CD4-positive, alpha-beta T cell treated with Interleukin-6 for 4 hours (primary cell): Measurements from ENCODE around the gene CAMK2N2.

Experiments
- DNase-seq: peaks from one replicate; pipeline ENCODE4 v3.0.0-alpha.2; 2020; ENCODE audit warnings: mixed read lengths

Gene CAMK2N2

DNA sequence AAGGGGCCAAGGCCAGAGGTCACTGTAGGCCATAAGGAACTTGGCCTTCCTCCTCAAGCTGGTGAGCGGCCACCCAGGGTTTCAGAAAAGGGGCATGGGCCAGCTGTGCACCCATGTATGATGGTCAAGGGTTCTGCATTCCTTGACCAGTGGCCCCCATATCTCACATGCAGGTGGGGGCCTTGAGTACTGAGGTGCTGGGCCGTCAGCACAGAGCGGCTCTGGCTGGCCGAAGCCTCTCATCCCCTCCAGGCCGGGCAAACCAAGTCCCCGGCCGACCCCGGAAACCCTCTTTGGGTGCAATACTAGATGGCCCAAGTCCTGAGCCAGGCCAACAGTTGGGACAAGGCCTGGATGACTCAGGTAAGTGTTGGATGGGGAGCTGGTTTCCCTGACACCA, 22.1 kb downstream of the CAMK2N2 start:
- no peak for DNase-seq

GRCh38 chr3:184238246-184238818, 23.0 kb downstream of the CAMK2N2 start:
- DNase-seq = no peak

DNA sequence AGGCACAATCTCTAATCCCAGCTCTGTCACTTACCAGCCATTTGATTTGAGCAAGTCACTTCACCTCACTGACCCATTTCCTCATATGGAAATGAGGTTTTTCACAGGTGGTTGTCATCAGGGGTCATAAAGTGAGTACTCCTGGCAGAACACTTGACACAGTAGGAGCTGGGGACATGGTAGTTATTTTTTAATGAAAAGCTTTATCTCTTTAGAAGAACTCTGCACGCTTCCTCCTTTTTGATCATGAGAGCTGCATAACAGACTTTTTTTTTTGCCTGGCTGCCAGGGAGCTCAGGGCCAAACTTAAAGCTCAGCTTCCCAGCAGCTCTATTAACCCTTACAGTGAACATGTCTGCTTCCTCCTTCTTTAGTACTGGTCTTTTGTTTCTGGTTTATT, 23.5 kb downstream of the CAMK2N2 start:
- no peak for DNase-seq

- DNase-seq = no peak
Observed at GRCh38 chr3:184237211-184237610, 24.1 kb downstream of the CAMK2N2 start.

DNA sequence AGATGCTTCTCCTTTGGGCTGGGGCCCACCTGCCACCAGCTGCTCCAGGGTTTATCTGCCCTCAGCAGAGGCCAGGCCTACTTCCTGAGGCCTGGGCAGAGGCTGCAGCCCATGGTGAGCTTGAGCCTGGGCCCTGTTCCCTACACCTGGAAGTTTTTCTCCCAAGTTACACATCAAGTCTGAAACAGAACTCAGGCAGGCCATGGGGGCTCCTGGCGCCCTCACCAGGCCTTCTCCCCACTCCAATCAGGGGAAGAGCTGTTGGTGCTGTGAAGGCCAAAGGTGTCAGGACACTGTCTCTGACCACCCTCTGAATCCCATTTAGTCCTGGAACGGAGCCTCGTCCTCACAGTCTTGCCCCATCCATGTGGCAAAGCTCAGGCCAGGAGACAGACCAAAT, 24.7 kb downstream of the CAMK2N2 start:
- no peak for DNase-seq

DNA sequence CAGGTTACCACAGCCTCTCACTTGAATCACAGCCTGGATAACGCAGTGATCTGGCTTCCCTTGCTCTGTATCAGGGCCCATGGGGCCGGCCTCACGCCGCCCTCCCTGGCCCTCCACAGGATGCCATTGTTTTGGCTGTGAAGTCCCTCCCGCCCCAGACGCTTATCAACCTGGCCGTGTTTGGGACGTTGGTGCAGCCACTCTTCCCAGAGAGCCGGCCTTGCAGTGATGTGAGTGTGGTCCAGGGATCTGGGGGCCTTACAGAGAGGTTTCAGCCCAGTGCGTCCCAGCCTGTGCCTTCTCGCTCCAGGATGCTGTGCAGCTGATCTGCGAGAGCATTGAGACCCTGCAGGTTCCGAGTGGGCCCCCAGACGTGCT, 25.3 kb downstream of the CAMK2N2 start:
- no peak for DNase-seq

DNA sequence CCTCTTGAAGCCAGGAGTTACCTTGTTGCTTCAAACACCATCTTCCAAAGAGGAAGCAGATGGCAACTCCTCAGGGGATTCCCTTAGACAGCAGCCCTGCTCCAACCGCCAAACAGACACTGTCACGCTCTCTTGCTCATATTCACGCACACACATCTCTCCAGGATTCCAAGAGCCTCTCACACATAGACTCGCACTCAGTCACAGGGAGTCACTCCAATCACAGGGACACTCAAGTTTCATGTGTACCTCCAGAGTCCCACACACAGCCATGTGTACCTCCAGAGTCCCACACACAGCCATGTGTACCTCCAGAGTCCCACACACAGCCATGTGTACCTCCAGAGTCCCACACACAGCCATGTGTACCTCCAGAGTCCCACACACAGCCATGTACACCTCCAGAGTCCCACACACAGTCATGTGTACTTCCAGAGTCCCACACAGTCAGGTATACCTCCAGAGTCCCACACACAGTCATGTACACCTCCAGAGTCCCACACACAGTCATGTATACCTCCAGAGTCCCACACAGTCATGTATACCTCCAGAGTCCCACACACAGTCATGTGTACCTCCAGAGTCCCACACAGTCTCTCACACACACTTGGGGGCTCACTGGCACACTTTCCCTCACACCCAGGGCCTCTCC, 25.8 kb downstream of the CAMK2N2 start:
- DNase-seq = no peak

- no peak for DNase-seq
Observed at GRCh38 chr3:184234671-184235380, 26.5 kb downstream of the CAMK2N2 start.

GRCh38 chr3:184234224-184234623, 27.1 kb downstream of the CAMK2N2 start:
- no peak for DNase-seq

- no peak for DNase-seq
Observed at GRCh38 chr3:184233127-184233843, 28.1 kb downstream of the CAMK2N2 start.

DNA sequence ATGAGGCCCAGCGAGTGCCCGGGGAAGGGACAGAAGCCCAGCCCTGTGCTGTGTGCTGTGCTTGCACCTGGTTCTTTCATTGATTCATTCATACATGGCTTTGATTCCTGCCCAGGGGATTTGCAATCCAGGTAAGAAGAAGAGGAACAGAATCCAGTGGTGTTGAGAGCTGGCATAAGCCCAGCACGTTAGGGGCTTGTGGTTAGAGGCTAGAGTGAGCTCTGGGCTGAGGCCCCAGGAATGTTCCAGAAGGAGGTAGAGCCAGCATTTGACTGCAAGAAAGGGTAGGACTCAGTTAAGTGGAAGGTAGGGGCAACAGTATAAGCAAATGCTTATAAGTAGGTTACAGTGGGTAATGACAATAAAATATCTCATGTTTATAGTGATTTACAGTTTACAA, 29.7 kb downstream of the CAMK2N2 start:
- DNase-seq = no peak

- DNase-seq = peak; percentile 15
Observed at GRCh38 chr3:184230603-184231528, 30.5 kb downstream of the CAMK2N2 start.

- no peak for DNase-seq
Observed at GRCh38 chr3:184230081-184230602, 31.2 kb downstream of the CAMK2N2 start.

GRCh38 chr3:184229394-184230080, 31.8 kb downstream of the CAMK2N2 start, which contains the start of gene VWA5B2:
Gene VWA5B2, plus strand, starts transcription at chr3:184229585. Its CDS starts 944 bp downstream, at chr3:184230529.
- peak; percentile 80 for DNase-seq

DNA sequence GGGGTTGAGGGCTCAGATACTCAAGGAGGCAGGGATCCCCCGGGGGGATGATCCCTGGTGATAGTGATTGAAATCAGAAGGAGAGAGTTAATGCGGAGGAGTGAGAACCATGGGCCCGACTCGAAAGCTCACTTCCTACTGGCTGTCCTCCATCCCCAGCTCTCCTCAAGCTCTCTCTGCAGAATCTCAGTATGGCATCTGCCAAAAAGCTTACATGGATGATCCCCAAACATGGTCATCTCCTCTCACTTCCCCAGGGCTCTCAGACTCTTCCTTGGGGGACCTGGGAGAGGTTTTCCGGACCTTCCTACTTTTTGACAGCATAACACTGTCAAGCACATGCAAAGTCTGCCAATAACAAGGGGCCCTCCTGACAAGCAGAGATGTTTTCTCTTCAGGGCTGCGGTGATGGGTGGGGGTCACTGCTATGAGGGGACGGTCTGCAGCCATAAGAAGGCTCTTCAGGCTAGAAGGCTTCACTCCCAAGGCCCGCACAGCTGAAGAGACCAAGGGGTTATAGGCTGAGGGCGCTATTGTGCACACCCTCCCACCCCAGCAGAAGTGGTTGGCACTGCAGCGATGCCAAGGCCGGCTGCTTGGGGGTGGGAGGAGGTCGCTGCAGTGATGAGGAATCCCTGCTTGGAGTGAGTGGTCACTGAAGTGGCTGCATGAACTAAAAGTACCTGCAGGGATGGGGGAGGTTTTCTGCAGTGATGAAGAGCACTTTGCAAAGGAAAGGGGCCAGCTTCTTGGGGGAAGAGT, 32.8 kb downstream of the CAMK2N2 start:
- DNase-seq = no peak

GRCh38 chr3:184227481-184227935, 33.8 kb downstream of the CAMK2N2 start:
- DNase-seq = peak; percentile 65

DNA sequence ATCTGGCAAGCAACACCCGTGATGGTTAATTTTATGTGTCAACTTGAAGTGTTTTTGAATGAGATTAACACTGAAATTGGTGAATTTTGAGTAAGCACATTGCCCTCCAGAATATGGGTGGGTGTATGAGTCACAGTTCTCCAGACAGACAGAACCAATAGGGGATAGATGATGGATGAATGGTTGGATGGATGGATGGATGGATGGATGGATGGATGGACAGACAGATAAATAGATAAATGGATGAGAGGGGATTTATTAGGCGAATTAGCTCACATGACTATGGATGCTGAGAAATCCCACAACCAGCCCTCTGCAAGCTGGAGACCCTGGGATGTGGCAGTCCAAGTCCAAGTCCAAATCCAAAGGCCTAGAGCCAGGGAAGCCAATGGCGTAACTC, 37.4 kb downstream of the CAMK2N2 start:
- DNase-seq = no peak

- no peak for DNase-seq
Observed at GRCh38 chr3:184222521-184222920, 38.8 kb downstream of the CAMK2N2 start.

DNA sequence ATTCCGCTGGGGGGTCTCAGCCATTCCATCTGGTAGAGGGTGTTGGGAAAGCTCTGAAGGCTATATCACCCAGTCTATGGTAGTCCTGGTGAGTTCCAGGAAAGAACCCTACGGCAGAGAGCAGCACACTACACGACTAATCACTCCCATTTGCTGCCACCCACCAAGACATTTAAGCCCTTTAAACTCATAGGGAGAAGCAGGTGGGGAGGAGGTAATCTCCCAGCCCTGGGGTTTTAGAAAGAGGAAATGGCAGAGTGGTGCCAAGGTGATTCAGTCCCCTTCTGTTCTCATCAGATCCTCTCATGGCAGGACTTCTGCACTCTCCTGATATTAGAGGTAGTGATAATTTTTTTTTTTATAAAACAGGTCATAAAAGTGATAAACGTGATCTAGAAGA, 42.5 kb downstream of the CAMK2N2 start:
- no peak for DNase-seq

DNA sequence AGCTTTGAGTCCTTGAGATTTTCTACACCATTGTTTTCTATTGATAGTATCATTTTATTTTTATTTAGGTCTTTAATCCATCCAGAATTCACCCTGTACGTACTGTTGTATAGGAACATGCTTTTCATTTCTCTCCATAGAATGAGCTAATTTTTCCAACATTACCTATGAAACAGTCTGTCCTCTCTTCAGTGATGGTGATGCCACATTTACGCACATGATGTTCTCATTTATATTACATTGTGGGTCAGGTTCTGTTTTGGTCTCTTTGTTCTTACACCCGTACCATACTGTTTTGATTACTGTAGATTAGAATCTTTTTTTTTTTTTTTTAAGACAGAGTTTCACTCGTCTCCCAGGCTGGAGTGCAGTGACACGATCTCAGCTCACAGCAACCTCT, 49.6 kb downstream of the CAMK2N2 start:
- no peak for DNase-seq

DNA sequence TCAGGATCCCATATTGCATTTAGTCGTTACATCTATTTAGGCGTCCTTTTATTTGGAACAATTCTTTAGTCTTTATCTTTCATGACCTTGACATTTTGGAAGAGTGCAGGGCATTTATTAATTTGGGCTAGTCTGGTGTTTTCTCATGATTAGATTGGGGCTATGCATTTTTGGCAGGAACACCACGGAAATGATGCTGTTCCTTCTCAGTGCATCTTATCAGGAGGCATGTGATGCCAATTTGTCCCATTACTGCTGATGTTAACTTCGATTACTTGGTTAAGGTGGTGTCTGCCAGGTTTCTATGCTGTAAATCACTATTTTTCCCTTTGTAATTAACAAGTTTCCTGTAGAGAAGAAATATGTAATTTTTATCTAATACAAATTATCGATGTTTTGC, 50.1 kb downstream of the CAMK2N2 start:
- DNase-seq = no peak
